Glutamatergic neuron (in vitro differentiated cells): ENCODE data around the gene COLQ. TPM values are rescaled to one million over a fixed set of nuclear protein-coding genes. Genes with fewer than 3 reads are reported as not detected.

Source experiments
- DNase-seq: peaks from one replicate; pipeline ENCODE4 v3.0.0; 2022
- H3K27ac Mint-ChIP-seq: one replicate; pipeline ENCODE4 v1.8.0; 2020; ENCODE audit warnings: mild to moderate bottlenecking, mixed read lengths, inconsistent platforms; ENCODE audit not compliant: unreplicated experiment
- H3K27me3 Mint-ChIP-seq: one replicate; pipeline ENCODE4 v1.8.0; 2020; ENCODE audit warnings: mild to moderate bottlenecking, moderate library complexity, mixed read lengths, inconsistent platforms; ENCODE audit not compliant: unreplicated experiment
- H3K36me3 Mint-ChIP-seq: one replicate; pipeline ENCODE4 v1.8.0; 2020; ENCODE audit warnings: mild to moderate bottlenecking, mixed read lengths, inconsistent platforms; ENCODE audit not compliant: unreplicated experiment
- H3K4me1 Mint-ChIP-seq: one replicate; pipeline ENCODE4 v1.8.0; 2020; ENCODE audit warnings: mild to moderate bottlenecking, low read depth, mixed read lengths, inconsistent platforms; ENCODE audit not compliant: unreplicated experiment
- H3K4me3 Mint-ChIP-seq: one replicate; pipeline ENCODE4 v1.8.0; 2020; ENCODE audit warnings: mild to moderate bottlenecking, mixed read lengths, inconsistent platforms; ENCODE audit not compliant: unreplicated experiment
- H3K9me3 Mint-ChIP-seq: one replicate; pipeline ENCODE4 v1.8.0; 2020; ENCODE audit warnings: mild to moderate bottlenecking, moderate library complexity, mixed read lengths, inconsistent platforms; ENCODE audit not compliant: unreplicated experiment
- CTCF ChIP-seq: fragments of 200-600 bp; sonication (generic); IDR thresholded peaks from one replicate; pipeline ENCODE4 v1.5.0; 2021; ENCODE audit not compliant: partially characterized antibody, unreplicated experiment
- total RNA-seq: library from RNA; stranded (reverse); fragmentation: NEBNext Ultra II Directional; extraction: Animal tissue kit (Norgen Biotek cat#: 25700); gene quantifications from one replicate; pipeline ENCODE4 v1.2.1, GENCODE V29; 2021; ENCODE audit not compliant: unreplicated experiment

The COLQ gene
- total RNA-seq, 1 donor from 2014 or later = 4.8 TPM

GRCh38 chr3:15434756-15435155 lies 86.8 kb downstream of the COLQ start:
- no peaks in the 10 kb centered on the region for H3K9me3 Mint-ChIP-seq
- no peak for TF ChIP-seq CTCF
- H3K27me3 Mint-ChIP-seq = no peaks in the 10 kb centered on the region
- H3K4me3 Mint-ChIP-seq = no peak overlapping the region
- H3K4me1 Mint-ChIP-seq = no peaks in the 10 kb centered on the region
- no peaks in the 10 kb centered on the region for H3K36me3 Mint-ChIP-seq
- H3K27ac Mint-ChIP-seq = no peak overlapping the region
- DNase-seq = no peak

GRCh38 chr3:15433531-15433930 lies 88.0 kb downstream of the COLQ start:
- Mint-ChIP-seq H3K4me1 (peaks cover 5% of the 10 kb centered on the region), H3K9me3 (no peaks in the 10 kb centered on the region), H3K36me3 (no peaks in the 10 kb centered on the region), H3K27me3 (no peaks in the 10 kb centered on the region), H3K27ac (no peak overlapping the region), H3K4me3 (no peak overlapping the region)
- DNase-seq = no peak
- no peak for TF ChIP-seq CTCF

- peaks cover 2% of the 10 kb centered on the region for H3K9me3 Mint-ChIP-seq
- no peak for DNase-seq
- H3K27ac Mint-ChIP-seq = no peak overlapping the region
- H3K27me3 Mint-ChIP-seq = no peaks in the 10 kb centered on the region
- no peaks in the 10 kb centered on the region for H3K36me3 Mint-ChIP-seq
- H3K4me3 Mint-ChIP-seq = no peak overlapping the region
- TF ChIP-seq CTCF = no peak
- peaks cover 11% of the 10 kb centered on the region for H3K4me1 Mint-ChIP-seq
Measured at GRCh38 chr3:15431256-15431837, 90.2 kb downstream of the COLQ start.

- no peak for TF ChIP-seq CTCF
- no peaks in the 10 kb centered on the region for H3K27me3 Mint-ChIP-seq
- no peak overlapping the region for H3K4me3 Mint-ChIP-seq
- H3K4me1 Mint-ChIP-seq = peaks cover 11% of the 10 kb centered on the region
- H3K27ac Mint-ChIP-seq = no peak overlapping the region
- H3K9me3 Mint-ChIP-seq = peaks cover 2% of the 10 kb centered on the region
- H3K36me3 Mint-ChIP-seq = no peaks in the 10 kb centered on the region
- DNase-seq = no peak
Measured at GRCh38 chr3:15430624-15431023, 90.9 kb downstream of the COLQ start.

GRCh38 chr3:15429080-15429479 lies 92.4 kb downstream of the COLQ start:
- Mint-ChIP-seq H3K27me3 (no peaks in the 10 kb centered on the region), H3K4me1 (peaks cover 11% of the 10 kb centered on the region), H3K27ac (no peak overlapping the region), H3K4me3 (peak overlapping the region; percentile 99), H3K36me3 (no peaks in the 10 kb centered on the region), H3K9me3 (peaks cover 2% of the 10 kb centered on the region)
- DNase-seq = no peak
- no peak for TF ChIP-seq CTCF
